ENCODE measurements around the gene MAP3K14. TPM values are rescaled to one million over a fixed set of nuclear protein-coding genes. Genes with fewer than 3 reads are reported as not detected.

Gene MAP3K14
- polyA plus RNA-seq, 1 of the 3 experiments (the other 2 are of a cell fraction) = 11.9 TPM

- no peak for TF ChIP-seq USF1 (IDR thresholded peaks at IDR 0.05; ENCODE audit: borderline replicate concordance, low read depth)
These were observed 43.3 kb downstream of the MAP3K14 start (continued) for GRCh38 chr17:45273551-45273957.

- 93% methylated on average over 3 of the region's 3 CpGs for WGBS (ENCODE audit: low lambda C conversion rate)
- H3K9me3 ChIP-seq = no peaks in the 10 kb centered on the region
- H3K4me1 ChIP-seq (ENCODE audit: control insufficient read depth in 1 of 2, insufficient read depth in 2 of 2, low read depth in 1 of 2, low read length in 1 of 2) = no peaks in the 10 kb centered on the region
- H3K36me3 ChIP-seq (replicated peaks in 1 of 2; ENCODE audit: control insufficient read depth in 1 of 2, insufficient read depth in 2 of 2, low read length in 1 of 2) = peaks cover 57 to 62% of the 10 kb centered on the region in 2 experiments
- H2AFZ ChIP-seq (ENCODE audit: low read depth) = no peak overlapping the region
- DNase-seq = no peak
- no peak overlapping the region for H3K4me2 ChIP-seq
- H3K27me3 ChIP-seq (ENCODE audit: insufficient read depth) = no peaks in the 10 kb centered on the region
- ChIA-PET POLR2A (no interaction called here), CTCF (interaction anchor here (0.5 to 3.4 kb wide), 10 partner anchors 11 to 345 kb away, joined by 3 to 15 read pairs (median 4); no protein-coding TSS in a partner anchor)
- H4K20me1 ChIP-seq (ENCODE audit: insufficient read depth) = 0 out of 2 replicates have a peak, but pooled peaks cover 9% of the 10 kb centered on the region
- H3F3A ChIP-seq (replicated peaks; ENCODE audit: insufficient read depth) = peaks cover 17% of the 10 kb centered on the region
- H3K9me2 ChIP-seq = no peaks in the 10 kb centered on the region
- no peak overlapping the region for H3K4me3 ChIP-seq (ENCODE audit: low read depth in 2 of 2, low read length in 1 of 2)
- H3K9ac ChIP-seq = no peak overlapping the region
- no peak for TF ChIP-seq REST (IDR thresholded peaks at IDR 0.05; ENCODE audit: low read depth, low read length)
- TF ChIP-seq NRF1 (IDR thresholded peaks at IDR 0.05; ENCODE audit: low read depth, low read length) = no peak
- no peak for TF ChIP-seq USF2 (IDR thresholded peaks at IDR 0.05; ENCODE audit: borderline replicate concordance, low read depth, low read length)
- no peak for TF ChIP-seq RFX5 (IDR thresholded peaks at IDR 0.05; ENCODE audit: low read length)
- TF ChIP-seq IRF3 (IDR thresholded peaks at IDR 0.05; ENCODE audit: low read depth, low read length) = no peak
- TF ChIP-seq CTCF (IDR thresholded peaks at IDR 0.05) = no peak
- TF ChIP-seq RXRA (IDR thresholded peaks at IDR 0.05; ENCODE audit: borderline replicate concordance, low read depth) = no peak
- TF ChIP-seq EP300 (IDR thresholded peaks at IDR 0.05; ENCODE audit: borderline replicate concordance in 1 of 2, low read depth in 1 of 2, low read length in 1 of 2) = no peak
- TF ChIP-seq JUND (IDR thresholded peaks at IDR 0.05) = no peak
- no peak for TF ChIP-seq MAX (IDR thresholded peaks at IDR 0.05; ENCODE audit: low read depth)
- TF ChIP-seq SMC3 (IDR thresholded peaks at IDR 0.05; ENCODE audit: low read depth, low read length) = no peak
- TF ChIP-seq NFIC (IDR thresholded peaks at IDR 0.05; ENCODE audit: borderline replicate concordance) = no peak
- no peak for TF ChIP-seq TCF12 (IDR thresholded peaks at IDR 0.05)
- no peak for TF ChIP-seq TEAD4 (IDR thresholded peaks at IDR 0.05; ENCODE audit: borderline replicate concordance, insufficient read depth)
- TF ChIP-seq SIN3A (IDR thresholded peaks at IDR 0.05; ENCODE audit: borderline replicate concordance, low read depth, low read length) = no peak
- no peak overlapping the region for H3K27ac ChIP-seq (ENCODE audit: low read depth in 2 of 2, low read length in 1 of 2)
- H3K79me2 ChIP-seq (ENCODE audit: insufficient read depth) = peaks cover 4% of the 10 kb centered on the region; the same call in 1 of the 2 replicates
These were observed 45.2 kb downstream of the MAP3K14 start for GRCh38 chr17:45271603-45272002.

Data from SK-N-SH (cell line).